HEK293T (cell line): Measurements from ENCODE around the gene DLG5.

ENCODE experiments used
- CTCF ChIA-PET: fragments of 350-600 bp; formaldehyde crosslinking; extraction: SDS; loops from one replicate; lab custom pipeline; 2021; ENCODE audit warnings: antibody characterized with exemption, inconsistent platforms; lab: Yijun Ruan, JAX
- POLR2A ChIA-PET: fragments of 350-600 bp; formaldehyde crosslinking; extraction: SDS; loops from one replicate; lab custom pipeline; 2020; ENCODE audit warnings: antibody characterized with exemption, inconsistent platforms; lab: Yijun Ruan, JAX
- DNase-seq: peaks from one replicate; pipeline ENCODE4 v3.0.0; 2012; ENCODE audit warnings: mixed read lengths; ENCODE audit errors: extremely low spot score
- ARNT ChIP-seq: fragments of 450-650 bp; IDR thresholded peaks from 2 replicates; pipeline ENCODE4 v1.6.1; 2017; ENCODE audit warnings: mild to moderate bottlenecking
- BHLHE40 ChIP-seq: fragments of 450-650 bp; IDR thresholded peaks from 2 replicates; pipeline ENCODE4 v1.6.1; 2016; ENCODE audit warnings: mild to moderate bottlenecking, moderate library complexity, borderline replicate concordance
- CTBP1 ChIP-seq: fragments of 450-650 bp; IDR thresholded peaks from 2 replicates; pipeline ENCODE4 v1.6.1; 2016; ENCODE audit warnings: borderline replicate concordance
- ELF4 ChIP-seq: fragments of 450-650 bp; IDR thresholded peaks from 2 replicates; pipeline ENCODE4 v1.6.1; 2017; ENCODE audit warnings: antibody characterized with exemption
- FOXA1 ChIP-seq: fragments of 450-650 bp; IDR thresholded peaks from 2 replicates; pipeline ENCODE4 v1.6.1; 2016; ENCODE audit warnings: mild to moderate bottlenecking
- FOXK2 ChIP-seq: fragments of 450-650 bp; IDR thresholded peaks from 2 replicates; pipeline ENCODE4 v1.6.1; 2016; ENCODE audit warnings: mild to moderate bottlenecking
- FOXM1 ChIP-seq: fragments of 450-650 bp; IDR thresholded peaks from 2 replicates; pipeline ENCODE4 v1.6.1; 2017; ENCODE audit warnings: mild to moderate bottlenecking, borderline replicate concordance
- HDGF ChIP-seq: fragments of 450-650 bp; IDR thresholded peaks from 2 replicates; pipeline ENCODE4 v1.6.1; 2017; ENCODE audit warnings: antibody characterized with exemption, borderline replicate concordance
- L3MBTL2 ChIP-seq: fragments of 450-650 bp; conservative IDR thresholded peaks from 2 replicates; pipeline ENCODE4 v1.6.1; 2016; ENCODE audit warnings: mild to moderate bottlenecking
- LEF1 ChIP-seq: fragments of 450-650 bp; IDR thresholded peaks from 2 replicates; pipeline ENCODE4 v1.6.1; 2017; ENCODE audit warnings: mild to moderate bottlenecking, borderline replicate concordance
- NFRKB ChIP-seq: fragments of 450-650 bp; IDR thresholded peaks from 2 replicates; pipeline ENCODE4 v1.6.1; 2016; ENCODE audit warnings: mild to moderate bottlenecking, moderate library complexity
- SP1 ChIP-seq: fragments of 450-650 bp; IDR thresholded peaks from 2 replicates; pipeline ENCODE4 v1.6.1; 2017
- SUZ12 ChIP-seq: fragments of 450-650 bp; IDR thresholded peaks from 2 replicates; pipeline ENCODE4 v1.6.1; 2016; ENCODE audit warnings: mild to moderate bottlenecking
- TARDBP ChIP-seq: fragments of 450-650 bp; IDR thresholded peaks from 2 replicates; pipeline ENCODE4 v1.6.1; 2016
- ZNF384 ChIP-seq: fragments of 450-650 bp; IDR thresholded peaks from 2 replicates; pipeline ENCODE4 v1.6.1; 2016
- TF ChIP-seq, protein P1 (sequence below): fragments of 450-650 bp; IDR thresholded peaks from 2 replicates; pipeline ENCODE4 v1.6.1; 2016

The DLG5 gene

GRCh38 chr10:77940225-77940624 lies 13.7 kb upstream of the DLG5 start:
- TF ChIP-seq BHLHE40, result no peak
- TF ChIP-seq, protein P1, sequence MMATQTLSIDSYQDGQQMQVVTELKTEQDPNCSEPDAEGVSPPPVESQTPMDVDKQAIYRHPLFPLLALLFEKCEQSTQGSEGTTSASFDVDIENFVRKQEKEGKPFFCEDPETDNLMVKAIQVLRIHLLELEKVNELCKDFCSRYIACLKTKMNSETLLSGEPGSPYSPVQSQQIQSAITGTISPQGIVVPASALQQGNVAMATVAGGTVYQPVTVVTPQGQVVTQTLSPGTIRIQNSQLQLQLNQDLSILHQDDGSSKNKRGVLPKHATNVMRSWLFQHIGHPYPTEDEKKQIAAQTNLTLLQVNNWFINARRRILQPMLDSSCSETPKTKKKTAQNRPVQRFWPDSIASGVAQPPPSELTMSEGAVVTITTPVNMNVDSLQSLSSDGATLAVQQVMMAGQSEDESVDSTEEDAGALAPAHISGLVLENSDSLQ, result no peak
- CTCF ChIA-PET, result no interaction called here
- POLR2A ChIA-PET, result no interaction called here
- no peak for DNase-seq

DNA sequence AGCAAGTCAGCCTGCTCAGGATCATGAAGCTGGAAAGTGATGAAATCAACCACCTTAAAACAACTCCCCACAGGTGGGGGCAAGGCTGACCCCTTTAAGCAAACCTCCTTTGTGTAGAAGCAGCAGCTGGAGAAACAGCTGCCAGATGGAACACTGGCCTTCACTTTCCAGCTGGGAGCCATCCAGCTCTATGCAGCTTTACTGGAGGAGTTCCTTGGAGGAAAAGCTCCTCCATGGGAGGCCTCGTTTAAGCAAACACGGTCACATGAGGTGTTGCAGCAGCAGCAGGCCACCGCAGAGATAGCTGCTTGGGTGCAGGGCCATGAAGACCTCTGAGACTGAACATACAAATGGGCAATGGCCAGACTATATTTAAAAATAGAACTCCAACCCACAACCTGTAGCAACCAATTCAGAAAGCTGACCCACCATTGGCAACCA lies 13.0 kb upstream of the DLG5 start:
- no peak for DNase-seq
- TF ChIP-seq SP1 (no peak), L3MBTL2 (no peak), BHLHE40 (no peak), ARNT (no peak), FOXM1 (no peak), NFRKB (no peak), FOXK2 (no peak), TARDBP (no peak), SUZ12 (no peak), LEF1 (no peak)
- ChIA-PET CTCF (interaction anchor here (0.6 kb wide), 1 partner anchor 48 kb away, joined by 3 read pairs; no protein-coding TSS in a partner anchor), POLR2A (no interaction called here)

DNA sequence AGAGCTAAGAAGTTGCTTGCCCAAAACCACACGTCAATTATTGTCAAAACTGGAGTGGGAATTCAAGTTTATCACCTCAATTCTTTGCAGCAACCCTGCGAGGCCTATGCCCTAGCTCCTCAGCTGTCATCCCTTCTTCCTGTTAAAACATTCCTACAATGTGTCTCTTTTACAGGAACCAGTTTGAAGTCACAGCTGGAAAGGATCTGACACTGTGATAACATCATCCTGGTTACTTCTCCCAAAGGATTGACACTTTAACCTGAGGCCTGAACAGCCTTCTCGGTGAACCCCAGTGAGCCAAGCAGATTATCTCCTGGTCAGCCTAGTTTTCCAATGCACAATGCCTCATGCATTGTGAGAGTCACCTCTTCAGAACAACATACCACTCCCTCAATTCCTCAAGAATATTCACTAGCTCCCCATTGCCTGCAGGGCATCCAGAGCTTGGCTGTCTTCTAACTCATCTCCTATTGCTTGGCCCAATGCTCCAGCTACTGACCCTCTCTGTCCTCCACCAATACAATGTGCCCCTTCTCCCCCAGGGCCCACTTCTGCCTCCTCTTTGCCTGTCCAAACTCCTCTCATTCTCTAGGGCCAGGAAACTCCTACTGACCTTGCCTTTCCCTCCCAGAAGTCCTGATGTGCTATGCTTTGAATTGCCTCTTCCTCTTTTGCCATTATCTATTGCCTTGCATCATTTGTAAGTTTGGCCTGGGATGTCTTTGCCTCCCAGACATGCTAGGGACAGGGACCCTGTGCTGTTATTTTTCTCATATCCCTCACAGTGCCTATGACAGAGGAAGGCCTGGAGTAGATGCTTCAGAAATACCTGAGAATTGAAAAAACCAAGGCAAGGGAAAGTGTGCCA lies 10.4 kb upstream of the DLG5 start:
- ChIA-PET CTCF (interaction anchor here (0.7 kb wide), 2 partner anchors 9 to 26 kb away, joined by 3 to 4 read pairs; no protein-coding TSS in a partner anchor), POLR2A (no interaction called here)
- no peak for DNase-seq
- no peak for TF ChIP-seq ARNT
- no peak for TF ChIP-seq ZNF384
- TF ChIP-seq ELF4, result no peak
- TF ChIP-seq CTBP1, result no peak
- no peak for TF ChIP-seq FOXM1
- TF ChIP-seq, protein P1, result no peak
- no peak for TF ChIP-seq L3MBTL2
- TF ChIP-seq FOXK2, result no peak
- no peak for TF ChIP-seq SP1
- TF ChIP-seq HDGF, result no peak
- TF ChIP-seq NFRKB, result no peak
- TF ChIP-seq FOXA1, result no peak
- no peak for TF ChIP-seq TARDBP
- no peak for TF ChIP-seq LEF1
- TF ChIP-seq SUZ12, result no peak

GRCh38 chr10:77932016-77932715 lies 5.6 kb upstream of the DLG5 start:
- TF ChIP-seq SP1, result no peak
- no peak for TF ChIP-seq NFRKB
- no peak for TF ChIP-seq TARDBP
- TF ChIP-seq CTBP1, result no peak
- TF ChIP-seq L3MBTL2, result no peak
- no peak for TF ChIP-seq HDGF
- no peak for TF ChIP-seq FOXA1
- TF ChIP-seq SUZ12, result no peak
- no peak for TF ChIP-seq FOXM1
- no peak for TF ChIP-seq FOXK2
- no peak for TF ChIP-seq BHLHE40
- no peak for TF ChIP-seq ZNF384
- POLR2A ChIA-PET, result no interaction called here
- CTCF ChIA-PET, result no interaction called here
- DNase-seq, result no peak

GRCh38 chr10:77927402-77928246 lies 1.1 kb upstream of the DLG5 start:
- DNase-seq, result no peak
- no peak for TF ChIP-seq FOXK2
- no peak for TF ChIP-seq NFRKB
- no peak for TF ChIP-seq ELF4
- no peak for TF ChIP-seq FOXM1
- TF ChIP-seq HDGF, result no peak
- TF ChIP-seq BHLHE40, result no peak
- no peak for TF ChIP-seq L3MBTL2
- TF ChIP-seq SUZ12, result no peak
- TF ChIP-seq LEF1, result no peak
- TF ChIP-seq CTBP1, result no peak
- ChIA-PET POLR2A (no interaction called here), CTCF (interaction anchor here (0.5 kb wide), 1 partner anchor 10 kb away, joined by 4 read pairs; no protein-coding TSS in a partner anchor)
